Measurements from ENCODE around the gene TMEM18.

DNA sequence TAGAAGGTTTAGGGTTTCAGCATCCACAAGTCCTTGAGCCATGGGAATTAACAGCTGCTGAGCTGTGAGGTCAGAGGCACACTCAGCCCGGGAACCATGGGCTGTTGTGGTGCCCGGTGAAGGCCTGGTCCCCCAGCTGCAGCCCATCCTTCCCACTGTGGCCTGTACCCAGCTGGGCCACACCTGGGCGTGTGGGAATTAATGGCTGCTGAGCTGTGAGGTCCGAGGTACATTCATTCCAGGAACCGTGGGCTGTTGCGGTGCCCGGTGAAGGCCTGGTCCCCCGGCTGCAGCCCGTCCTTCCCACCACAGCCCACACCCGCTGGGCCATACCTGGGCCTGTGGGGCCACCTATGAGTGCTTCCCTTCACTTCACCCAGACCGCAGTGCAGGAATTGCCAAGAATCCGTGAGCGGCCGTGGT is 25.2 kb downstream of the TMEM18 start:
- TF ChIP-seq, protein P1, sequence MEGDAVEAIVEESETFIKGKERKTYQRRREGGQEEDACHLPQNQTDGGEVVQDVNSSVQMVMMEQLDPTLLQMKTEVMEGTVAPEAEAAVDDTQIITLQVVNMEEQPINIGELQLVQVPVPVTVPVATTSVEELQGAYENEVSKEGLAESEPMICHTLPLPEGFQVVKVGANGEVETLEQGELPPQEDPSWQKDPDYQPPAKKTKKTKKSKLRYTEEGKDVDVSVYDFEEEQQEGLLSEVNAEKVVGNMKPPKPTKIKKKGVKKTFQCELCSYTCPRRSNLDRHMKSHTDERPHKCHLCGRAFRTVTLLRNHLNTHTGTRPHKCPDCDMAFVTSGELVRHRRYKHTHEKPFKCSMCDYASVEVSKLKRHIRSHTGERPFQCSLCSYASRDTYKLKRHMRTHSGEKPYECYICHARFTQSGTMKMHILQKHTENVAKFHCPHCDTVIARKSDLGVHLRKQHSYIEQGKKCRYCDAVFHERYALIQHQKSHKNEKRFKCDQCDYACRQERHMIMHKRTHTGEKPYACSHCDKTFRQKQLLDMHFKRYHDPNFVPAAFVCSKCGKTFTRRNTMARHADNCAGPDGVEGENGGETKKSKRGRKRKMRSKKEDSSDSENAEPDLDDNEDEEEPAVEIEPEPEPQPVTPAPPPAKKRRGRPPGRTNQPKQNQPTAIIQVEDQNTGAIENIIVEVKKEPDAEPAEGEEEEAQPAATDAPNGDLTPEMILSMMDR (conservative IDR thresholded peaks at IDR 0.05 in 1 of 2, IDR thresholded peaks at IDR 0.05 in 1 of 2; ENCODE audit: low read depth in 1 of 2, low read length in 2 of 2), result no peak
- no peak for TF ChIP-seq EZH2 (IDR thresholded peaks at IDR 0.05; ENCODE audit: low read length, missing control alignments)

Measured in fibroblast of lung (primary cell).